ENCODE results near the gene RAMACL.

GRCh38 chr6:166543603-166544295 lies 42.7 kb downstream of the RAMACL start:
- TF ChIP-seq CTCF (IDR thresholded peaks at IDR 0.05) = no peak
- no peak for TF ChIP-seq POLR2A (IDR thresholded peaks at IDR 0.05)
